Colonic mucosa (tissue), 4 donors: Measurements from ENCODE around the gene LIME1. TPM values are rescaled to one million over a fixed set of nuclear protein-coding genes. Genes with fewer than 3 reads are reported as not detected.

Experiments
- DNase-seq: peaks from one replicate; pipeline ENCODE4 v3.0.0-alpha.2; 2020
- H3K27ac ChIP-seq: fragments of 200-600 bp; one replicate; pipeline ENCODE4 v1.8.0; 2021
- H3K27me3 ChIP-seq: fragments of 200-600 bp; one replicate; pipeline ENCODE4 v1.8.0; 2021
- H3K36me3 ChIP-seq: fragments of 200-600 bp; one replicate; pipeline ENCODE4 v1.8.0; 2021
- H3K4me1 ChIP-seq: fragments of 200-600 bp; one replicate; pipeline ENCODE4 v1.8.0; 2021; ENCODE audit warnings: mild to moderate bottlenecking
- H3K4me3 ChIP-seq: fragments of 200-600 bp; one replicate; pipeline ENCODE4 v1.8.0; 2021
- H3K9ac ChIP-seq, 2 donors: one replicate each; pipeline ENCODE4 v1.7.0; 2013; ENCODE audit warnings: control low read depth in 2 of 2, low read depth in 2 of 2, low read length in 2 of 2
- H3K9me3 ChIP-seq: fragments of 200-600 bp; one replicate; pipeline ENCODE4 v1.8.0; 2021
- intact Hi-C: fragments of 100-400 bp; cut with DNase I; formaldehyde crosslinking; loops from one replicate; pipeline ENCODE4 v1.14.1; 2022
- total RNA-seq, 2 donors: library from RNA; stranded (reverse); fragmentation: NEBNext Ultra II Directional in 1 of 2; extraction: Animal tissue kit (Norgen Biotek cat#: 25700) in 1 of 2; gene quantifications; one replicate each; pipeline ENCODE4 v1.2.1, GENCODE V29; 2021
- TF ChIP-seq, protein P1 (sequence below): fragments of 200-600 bp; IDR thresholded peaks from one replicate; pipeline ENCODE4 v1.8.0; 2022; ENCODE audit warnings: antibody characterized with exemption, mild to moderate bottlenecking
- donor health status: healthy.
- donor health status: DM: no; HTN: no; CAD: no.
- donor health status: DM: no; HTN: no; CAD: no.

The LIME1 gene
- total RNA-seq, 2 donors from 2014 or later: 10.8 to 20.0 TPM

DNA sequence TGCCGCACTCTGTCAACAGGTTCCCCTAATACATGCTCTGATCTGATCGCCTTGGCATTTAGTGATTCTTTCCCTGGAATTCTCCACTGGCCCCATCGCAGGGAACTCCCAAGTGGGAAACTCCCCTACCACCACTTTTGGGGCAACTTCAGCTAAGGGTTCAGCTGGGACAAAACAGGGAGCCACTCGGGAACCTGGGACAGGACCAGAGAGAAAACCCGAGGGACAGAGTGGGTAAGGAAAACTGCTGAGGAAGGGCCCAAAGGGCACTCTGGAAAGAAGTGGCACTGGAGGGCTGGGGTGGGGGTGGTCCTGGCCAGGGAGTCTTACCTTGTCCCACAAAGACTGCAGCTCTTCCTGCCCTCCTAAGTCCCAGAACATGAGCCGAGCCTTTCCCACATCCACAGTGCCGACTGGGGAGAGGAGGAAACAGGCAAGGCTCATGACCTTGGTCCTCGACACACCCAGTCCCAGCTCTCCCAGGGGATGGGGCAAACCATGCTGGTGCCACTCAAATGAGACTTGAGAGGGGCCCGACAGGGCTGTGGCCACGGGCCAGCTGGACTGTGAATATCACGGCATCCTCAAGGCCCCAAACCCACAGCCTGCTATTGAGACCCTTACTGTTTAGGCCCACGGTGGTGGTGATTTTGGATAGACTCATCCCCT is 30.3 kb upstream of the LIME1 start:
- Histone ChIP-seq H3K9me3 (no peaks in the 10 kb centered on the region), H3K27ac (peak overlapping the region; percentile 91), H3K9ac (peak overlapping the region; percentile 42 to 92), H3K36me3 (peaks cover 11% of the 10 kb centered on the region), H3K4me1 (peaks cover 22% of the 10 kb centered on the region), H3K27me3 (no peaks in the 10 kb centered on the region), H3K4me3 (peak overlapping the region; percentile 99)
- TF ChIP-seq, protein P1, sequence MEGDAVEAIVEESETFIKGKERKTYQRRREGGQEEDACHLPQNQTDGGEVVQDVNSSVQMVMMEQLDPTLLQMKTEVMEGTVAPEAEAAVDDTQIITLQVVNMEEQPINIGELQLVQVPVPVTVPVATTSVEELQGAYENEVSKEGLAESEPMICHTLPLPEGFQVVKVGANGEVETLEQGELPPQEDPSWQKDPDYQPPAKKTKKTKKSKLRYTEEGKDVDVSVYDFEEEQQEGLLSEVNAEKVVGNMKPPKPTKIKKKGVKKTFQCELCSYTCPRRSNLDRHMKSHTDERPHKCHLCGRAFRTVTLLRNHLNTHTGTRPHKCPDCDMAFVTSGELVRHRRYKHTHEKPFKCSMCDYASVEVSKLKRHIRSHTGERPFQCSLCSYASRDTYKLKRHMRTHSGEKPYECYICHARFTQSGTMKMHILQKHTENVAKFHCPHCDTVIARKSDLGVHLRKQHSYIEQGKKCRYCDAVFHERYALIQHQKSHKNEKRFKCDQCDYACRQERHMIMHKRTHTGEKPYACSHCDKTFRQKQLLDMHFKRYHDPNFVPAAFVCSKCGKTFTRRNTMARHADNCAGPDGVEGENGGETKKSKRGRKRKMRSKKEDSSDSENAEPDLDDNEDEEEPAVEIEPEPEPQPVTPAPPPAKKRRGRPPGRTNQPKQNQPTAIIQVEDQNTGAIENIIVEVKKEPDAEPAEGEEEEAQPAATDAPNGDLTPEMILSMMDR: no peak
- peak; percentile 57 for DNase-seq
- intact Hi-C loops: loop anchor here (10.0 kb wide), 1 partner anchor 89 kb away; no protein-coding TSS in a partner anchor

DNA sequence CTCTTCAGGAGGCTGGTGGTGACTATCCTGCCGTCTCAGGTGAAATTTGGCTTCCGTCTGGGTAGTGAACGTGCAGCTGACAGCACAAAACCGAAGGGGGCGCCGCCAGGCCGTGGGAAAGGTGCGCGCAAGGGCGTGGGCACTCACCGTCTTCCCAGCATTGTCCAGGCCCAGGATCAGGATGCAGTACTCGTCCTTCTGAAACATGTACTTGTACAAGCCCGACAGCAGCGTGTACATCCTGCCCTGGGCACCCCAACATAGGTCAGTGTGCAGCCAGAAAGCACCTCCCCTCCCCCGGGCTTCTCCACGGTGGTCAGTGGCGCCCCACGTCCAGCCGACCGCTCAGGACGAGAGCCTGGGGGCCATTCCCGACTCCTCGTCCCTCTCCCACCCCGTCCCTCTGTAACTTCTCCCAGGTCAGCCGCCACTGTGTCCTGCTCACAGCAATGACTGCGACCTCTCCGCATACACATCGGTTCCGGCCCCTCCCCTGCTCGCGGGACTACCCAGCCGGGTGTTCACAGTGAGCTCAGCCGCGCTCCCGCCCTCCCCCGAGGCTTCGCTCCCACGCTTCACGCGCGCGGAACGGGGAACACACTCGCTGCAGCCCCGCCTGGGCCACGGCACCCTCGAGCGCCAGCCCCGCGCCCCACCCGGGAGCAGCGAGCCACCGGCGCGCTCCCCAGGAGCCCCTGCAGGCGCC is 29.5 kb upstream of the LIME1 start:
- Histone ChIP-seq H3K4me1 (peaks cover 22% of the 10 kb centered on the region), H3K4me3 (peak overlapping the region; percentile 99), H3K27ac (peak overlapping the region; percentile 91), H3K27me3 (no peaks in the 10 kb centered on the region), H3K36me3 (peaks cover 11% of the 10 kb centered on the region), H3K9ac (peak overlapping the region; percentile 92 to 100), H3K9me3 (no peaks in the 10 kb centered on the region)
- DNase-seq: peak; percentile 66
- TF ChIP-seq, protein P1: no peak
- intact Hi-C loops: loop anchor here (10.0 kb wide), 1 partner anchor 88 kb away; no protein-coding TSS in a partner anchor

DNA sequence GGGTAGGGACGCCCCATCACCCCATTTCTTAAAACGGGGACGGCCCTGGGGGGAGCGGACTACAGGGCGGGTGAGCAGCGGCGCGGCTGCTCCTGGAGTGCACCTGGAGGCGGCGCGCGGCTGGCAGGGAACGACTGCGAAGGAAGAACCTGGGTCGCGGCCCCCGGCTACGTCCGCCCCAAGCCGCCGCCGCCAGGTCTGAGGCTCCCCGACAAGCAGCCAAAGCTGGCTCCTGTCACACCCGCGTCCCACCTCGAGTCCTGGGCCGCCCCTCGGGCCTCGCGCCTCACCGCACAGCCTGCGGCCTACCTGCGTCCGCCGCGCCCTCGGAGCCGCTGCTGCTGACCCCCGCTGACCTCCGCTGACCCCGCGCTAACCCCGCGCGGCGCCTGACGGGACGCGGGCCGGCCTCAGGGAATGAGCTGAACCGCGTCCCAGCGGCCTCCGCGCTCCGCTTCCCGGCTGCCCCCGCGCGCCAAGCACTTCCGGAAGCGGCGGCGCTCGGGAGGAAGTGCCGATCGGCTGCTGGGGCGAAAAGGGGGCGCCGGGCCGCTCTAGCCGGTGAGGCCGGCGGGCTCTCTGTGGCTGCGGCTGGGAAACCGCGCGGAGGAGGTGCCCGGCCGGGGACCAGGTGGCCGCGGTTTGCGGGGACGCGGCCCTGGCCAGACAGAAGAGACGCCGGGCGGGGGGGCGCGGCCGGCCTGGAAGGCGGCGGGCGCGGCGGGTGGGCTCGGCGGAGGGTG is 28.7 kb upstream of the LIME1 start, which contains the start of the genes ARFRP1 and ZGPAT:
ARFRP1 (minus strand) TSS at position 419 of the 743 bp plus-strand sequence. CDS start 885 bp downstream, outside the sequence.
ZGPAT (plus strand) TSS at position 482 of the 743 bp plus-strand sequence. CDS start 542 bp downstream, outside the sequence.
- no peaks in the 10 kb centered on the region for H3K9me3 ChIP-seq
- peak within 1 kb of the TSS; percentile 91 for H3K27ac ChIP-seq
- peaks cover 11% of the 10 kb centered on the region for H3K36me3 ChIP-seq
- peak; percentile 94 for DNase-seq
- peak within 1 kb of the TSS; percentile 99 for H3K4me3 ChIP-seq
- no peaks in the 10 kb centered on the region for H3K27me3 ChIP-seq
- TF ChIP-seq, protein P1: no peak
- peaks cover 22% of the 10 kb centered on the region for H3K4me1 ChIP-seq
- intact Hi-C loops: loop anchor here (10.0 kb wide), 1 partner anchor 87 kb away; no protein-coding TSS in a partner anchor
- H3K9ac ChIP-seq: peak within 1 kb of the TSS; percentile 92 to 100

DNA sequence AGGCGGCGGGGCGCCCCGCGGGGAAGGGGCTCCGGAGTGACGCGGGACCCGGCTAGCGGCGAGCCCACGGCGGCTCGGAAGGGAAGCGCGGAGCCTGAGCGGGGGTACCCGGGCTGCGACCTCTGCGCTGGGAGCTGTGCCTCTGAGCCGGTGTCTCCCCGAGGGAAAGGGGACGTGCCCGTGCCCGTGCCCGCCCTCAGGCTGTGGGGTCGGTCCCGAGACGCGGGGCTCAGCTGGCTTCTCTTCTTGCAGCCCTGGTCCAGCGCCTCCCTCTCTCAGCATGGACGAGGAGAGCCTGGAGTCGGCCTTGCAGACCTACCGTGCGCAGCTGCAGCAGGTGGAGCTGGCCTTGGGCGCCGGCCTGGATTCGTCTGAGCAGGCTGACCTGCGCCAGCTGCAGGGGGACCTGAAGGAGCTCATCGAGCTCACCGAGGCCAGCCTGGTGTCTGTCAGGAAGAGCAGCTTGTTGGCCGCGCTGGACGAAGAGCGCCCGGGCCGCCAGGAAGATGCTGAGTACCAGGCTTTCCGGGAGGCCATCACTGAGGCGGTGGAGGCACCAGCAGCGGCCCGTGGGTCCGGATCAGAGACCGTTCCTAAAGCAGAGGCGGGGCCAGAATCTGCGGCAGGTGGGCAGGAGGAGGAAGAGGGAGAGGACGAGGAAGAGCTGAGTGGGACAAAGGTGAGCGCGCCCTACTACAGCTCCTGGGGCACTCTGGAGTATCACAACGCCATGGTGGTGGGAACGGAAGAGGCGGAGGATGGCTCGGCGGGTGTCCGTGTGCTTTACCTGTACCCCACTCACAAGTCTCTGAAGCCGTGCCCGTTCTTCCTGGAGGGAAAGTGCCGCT is 27.9 kb upstream of the LIME1 start:
- intact Hi-C loops: loop anchor here (10.0 kb wide), 1 partner anchor 86 kb away; no protein-coding TSS in a partner anchor
- peak overlapping the region; percentile 91 for H3K27ac ChIP-seq

More for the DNA sequence above, 27.9 kb upstream of the LIME1 start:
- Histone ChIP-seq H3K36me3 (peaks cover 11% of the 10 kb centered on the region), H3K9ac (peak overlapping the region; percentile 72 to 100), H3K4me3 (peak overlapping the region; percentile 99), H3K4me1 (peaks cover 22% of the 10 kb centered on the region), H3K9me3 (no peaks in the 10 kb centered on the region), H3K27me3 (no peaks in the 10 kb centered on the region)
- TF ChIP-seq, protein P1: no peak
- DNase-seq: no peak
